Measurements from ENCODE around the gene HEATR5B.

DNA sequence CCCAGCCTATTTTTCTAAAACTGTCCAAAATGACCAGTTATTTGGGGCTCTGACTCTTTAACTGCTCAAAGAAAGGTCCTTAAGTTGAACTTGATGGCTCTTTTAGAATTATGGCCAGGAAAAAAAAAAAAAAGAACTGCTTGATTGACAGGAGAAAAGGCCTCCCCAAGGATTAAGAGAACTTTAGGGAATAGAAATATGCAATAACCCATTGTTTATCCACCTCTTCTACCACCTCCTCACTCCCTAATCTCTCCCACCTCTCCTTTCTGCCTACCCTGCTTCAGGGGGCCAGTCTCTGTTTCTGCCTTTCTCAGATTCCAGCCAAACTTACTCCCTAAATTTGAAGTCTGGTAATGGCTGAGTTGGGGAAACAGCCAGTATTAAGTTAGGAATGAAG lies 112.2 kb downstream of the HEATR5B start:
- no peak for TF ChIP-seq CTCF (IDR thresholded peaks at IDR 0.05; ENCODE audit: low read length)
- no peak for TF ChIP-seq EZH2 (optimal IDR thresholded peaks at IDR 0.05; ENCODE audit: low read depth, low read length)
